Endodermal cell (in vitro differentiated cells): ENCODE results near the gene ROR1. TPM values are rescaled to one million over a fixed set of nuclear protein-coding genes. Genes with fewer than 3 reads are reported as not detected.

Experiments used
- DNase-seq: peaks from one replicate; pipeline ENCODE4 v3.0.0-alpha.2; 2017
- H3K27ac ChIP-seq: 2 replicates; pipeline ENCODE4 v1.5.1; 2013; ENCODE audit warnings: mild to moderate bottlenecking, low read depth, low read length, moderate library complexity
- H3K27me3 ChIP-seq: 2 replicates; pipeline ENCODE4 v1.6.1; 2013; ENCODE audit warnings: mild to moderate bottlenecking, low read length, moderate library complexity; ENCODE audit not compliant: insufficient read depth, control insufficient read depth, poor library complexity, severe bottlenecking
- H3K36me3 ChIP-seq: 2 replicates; pipeline ENCODE4 v1.7.0; 2013; ENCODE audit warnings: mild to moderate bottlenecking, low read length, moderate library complexity; ENCODE audit not compliant: control insufficient read depth, insufficient read depth
- H3K4me1 ChIP-seq: one replicate; pipeline ENCODE4 v1.7.0; 2013; ENCODE audit warnings: low read length; ENCODE audit not compliant: control insufficient read depth, insufficient read depth
- H3K4me3 ChIP-seq: 2 replicates; pipeline ENCODE4 v1.5.1; 2013; ENCODE audit warnings: mild to moderate bottlenecking, low read length, moderate library complexity
- H3K9ac ChIP-seq: 2 replicates; pipeline ENCODE4 v1.6.1; 2013; ENCODE audit warnings: mild to moderate bottlenecking, low read length, moderate library complexity; ENCODE audit not compliant: poor library complexity, severe bottlenecking; ENCODE audit errors: extremely low read depth
- H3K9me3 ChIP-seq: 2 replicates; pipeline ENCODE4 v1.6.1; 2013; ENCODE audit warnings: mild to moderate bottlenecking, low read length, moderate library complexity; ENCODE audit not compliant: control insufficient read depth
- H3K27ac Mint-ChIP-seq: 2 replicates; pipeline ENCODE4 v1.8.0; 2020; ENCODE audit warnings: mixed read lengths
- H3K27me3 Mint-ChIP-seq: 2 replicates; pipeline ENCODE4 v1.8.0; 2021; ENCODE audit warnings: mild to moderate bottlenecking, mixed read lengths; ENCODE audit not compliant: insufficient read depth
- H3K36me3 Mint-ChIP-seq: 2 replicates; pipeline ENCODE4 v1.8.0; 2020; ENCODE audit warnings: low read depth, mixed read lengths
- H3K4me1 Mint-ChIP-seq: 2 replicates; pipeline ENCODE4 v1.8.0; 2020; ENCODE audit warnings: mixed read lengths
- H3K4me3 Mint-ChIP-seq: 2 replicates; pipeline ENCODE4 v1.8.0; 2020; ENCODE audit warnings: mild to moderate bottlenecking, moderate library complexity, mixed read lengths
- H3K9me3 Mint-ChIP-seq: 2 replicates; pipeline ENCODE4 v1.8.0; 2020; ENCODE audit warnings: mild to moderate bottlenecking, mixed read lengths
- WGBS, 2 experiments: methylation state at CpG; one replicate each; pipeline versions ENCODE4 v1.1.5 to v1.1.7; 2013; ENCODE audit warnings: missing lambda C conversion rate in 2 of 2, mixed read lengths in 1 of 2; ENCODE audit not compliant: insufficient coverage in 1 of 2, insufficient read length in 1 of 2; 5-methylcytosine and 5-hydroxymethylcytosine counted together
- total RNA-seq, 2 donors: library from RNA; stranded (reverse); fragmentation: NEBNext Ultra II Directional in 1 of 2; extraction: Animal tissue kit (Norgen Biotek cat#: 25700) in 1 of 2; gene quantifications; 2 replicates in 1 of 2; 3 replicates in 1 of 2; pipeline ENCODE4 v1.2.1, GENCODE V29; 2021
- TF ChIP-seq, protein P1 (sequence below): fragments of 200-600 bp; sonication (generic); conservative IDR thresholded peaks from 2 replicates; pipeline ENCODE4 v1.5.0; 2021; ENCODE audit warnings: antibody characterized with exemption, mild to moderate bottlenecking

ROR1 gene
- total RNA-seq, 2 donors from 2014 or later = 77.4 to 77.9 TPM

DNA sequence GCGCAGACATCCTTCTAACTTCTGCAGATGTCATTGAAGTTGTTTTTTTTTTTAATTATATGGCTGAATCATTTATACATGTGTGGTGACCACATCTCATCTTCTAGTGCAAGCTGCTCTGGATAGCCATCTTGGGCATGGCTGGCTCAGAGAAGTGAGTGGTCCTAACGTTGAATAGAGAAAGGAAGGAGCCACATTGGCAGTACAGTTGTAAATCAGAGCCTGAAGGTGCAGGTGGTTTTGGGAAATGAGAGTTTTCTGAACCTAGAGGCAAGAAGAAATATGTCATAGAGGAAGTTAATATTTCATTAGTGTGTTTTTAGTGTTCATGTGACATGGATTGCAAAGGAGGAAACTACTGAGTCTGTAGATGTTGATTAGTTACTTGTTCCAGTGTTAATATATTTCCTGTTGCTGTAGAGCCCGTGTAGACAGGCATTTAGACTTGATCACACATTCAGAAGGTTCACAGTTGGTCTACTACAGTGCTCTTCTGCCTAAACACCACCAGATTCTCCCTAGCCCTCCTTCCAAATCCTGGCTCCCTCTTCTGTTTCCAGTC lies 163.7 kb downstream of the ROR1 start:
- Histone ChIP-seq H3K27me3 (no peaks in the 10 kb centered on the region), H3K9me3 (no peaks in the 10 kb centered on the region), H3K4me3 (no peak overlapping the region), H3K4me1 (no peaks in the 10 kb centered on the region), H3K36me3 (no peaks in the 10 kb centered on the region), H3K9ac (no peak overlapping the region), H3K27ac (no peak overlapping the region)
- Mint-ChIP-seq H3K27ac (no peak overlapping the region), H3K9me3 (no peaks in the 10 kb centered on the region), H3K36me3 (no peaks in the 10 kb centered on the region), H3K4me1 (peaks cover 4% of the 10 kb centered on the region), H3K4me3 (no peak overlapping the region), H3K27me3 (no peaks in the 10 kb centered on the region)
- TF ChIP-seq, protein P1, sequence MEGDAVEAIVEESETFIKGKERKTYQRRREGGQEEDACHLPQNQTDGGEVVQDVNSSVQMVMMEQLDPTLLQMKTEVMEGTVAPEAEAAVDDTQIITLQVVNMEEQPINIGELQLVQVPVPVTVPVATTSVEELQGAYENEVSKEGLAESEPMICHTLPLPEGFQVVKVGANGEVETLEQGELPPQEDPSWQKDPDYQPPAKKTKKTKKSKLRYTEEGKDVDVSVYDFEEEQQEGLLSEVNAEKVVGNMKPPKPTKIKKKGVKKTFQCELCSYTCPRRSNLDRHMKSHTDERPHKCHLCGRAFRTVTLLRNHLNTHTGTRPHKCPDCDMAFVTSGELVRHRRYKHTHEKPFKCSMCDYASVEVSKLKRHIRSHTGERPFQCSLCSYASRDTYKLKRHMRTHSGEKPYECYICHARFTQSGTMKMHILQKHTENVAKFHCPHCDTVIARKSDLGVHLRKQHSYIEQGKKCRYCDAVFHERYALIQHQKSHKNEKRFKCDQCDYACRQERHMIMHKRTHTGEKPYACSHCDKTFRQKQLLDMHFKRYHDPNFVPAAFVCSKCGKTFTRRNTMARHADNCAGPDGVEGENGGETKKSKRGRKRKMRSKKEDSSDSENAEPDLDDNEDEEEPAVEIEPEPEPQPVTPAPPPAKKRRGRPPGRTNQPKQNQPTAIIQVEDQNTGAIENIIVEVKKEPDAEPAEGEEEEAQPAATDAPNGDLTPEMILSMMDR = no peak
- whole genome bisulfite sequencing, 2 experiments = 80% methylated on average over 2 to 3 of the region's 3 CpGs
- DNase-seq = no peak

DNA sequence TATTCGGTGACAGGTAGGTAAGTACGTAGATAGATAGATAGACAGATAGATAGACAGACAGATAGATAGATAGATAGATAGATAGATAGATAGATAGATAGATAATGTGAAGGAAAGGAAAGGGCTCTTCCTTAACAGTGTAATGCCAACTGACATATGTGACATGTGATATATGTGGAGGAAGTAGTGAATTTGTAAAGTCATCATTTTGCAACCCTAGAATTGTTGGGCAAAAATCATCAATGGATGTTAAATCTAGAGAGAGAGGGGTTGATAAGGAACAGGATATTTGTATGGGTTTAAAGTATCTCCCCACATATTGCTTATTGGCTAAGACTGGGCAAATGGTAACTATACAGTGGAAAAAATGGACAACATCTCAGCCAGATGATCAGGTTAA lies 166.6 kb downstream of the ROR1 start:
- H3K27ac Mint-ChIP-seq = no peak overlapping the region
- 94 to 96% methylated on average over 2 of the region's 2 CpGs for WGBS, 2 experiments
- TF ChIP-seq, protein P1 = no peak
- Histone ChIP-seq H3K27me3 (no peaks in the 10 kb centered on the region), H3K4me1 (no peaks in the 10 kb centered on the region), H3K36me3 (no peaks in the 10 kb centered on the region), H3K4me3 (no peak overlapping the region), H3K27ac (no peak overlapping the region), H3K9me3 (no peaks in the 10 kb centered on the region), H3K9ac (no peak overlapping the region)
- H3K27me3 Mint-ChIP-seq = no peaks in the 10 kb centered on the region
- H3K9me3 Mint-ChIP-seq = no peaks in the 10 kb centered on the region
- H3K36me3 Mint-ChIP-seq = peaks cover 3% of the 10 kb centered on the region
- no peak overlapping the region for H3K4me3 Mint-ChIP-seq
- DNase-seq = no peak
- peaks cover 3% of the 10 kb centered on the region for H3K4me1 Mint-ChIP-seq

DNA sequence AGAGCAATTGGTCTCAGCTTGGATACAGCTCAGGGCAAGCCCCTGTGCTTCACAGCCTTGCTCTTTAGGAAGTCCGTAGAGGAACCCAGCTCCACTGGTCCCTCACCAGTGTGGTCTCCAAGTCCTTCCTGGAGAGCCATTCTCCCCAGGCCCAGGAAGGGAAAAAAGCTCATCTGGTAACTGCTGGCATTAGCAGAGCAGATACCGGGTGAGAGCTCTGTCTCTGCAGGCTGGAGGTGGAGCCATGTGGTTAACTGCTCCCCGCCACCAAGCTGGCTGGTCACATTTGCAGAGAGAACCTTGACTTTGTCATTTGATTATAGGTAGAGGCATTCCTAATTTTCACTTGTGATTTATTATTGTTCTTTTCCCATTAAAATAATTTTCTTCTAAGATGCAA lies 169.6 kb downstream of the ROR1 start:
- Mint-ChIP-seq H3K27ac (no peak overlapping the region), H3K9me3 (no peaks in the 10 kb centered on the region), H3K27me3 (no peaks in the 10 kb centered on the region), H3K4me3 (no peak overlapping the region), H3K36me3 (peaks cover 3% of the 10 kb centered on the region), H3K4me1 (peaks cover 3% of the 10 kb centered on the region)
- WGBS, 2 experiments = 70 to 88% methylated on average over 2 to 3 of the region's 3 CpGs
- H3K27ac ChIP-seq = no peak overlapping the region
- no peaks in the 10 kb centered on the region for H3K4me1 ChIP-seq
- DNase-seq = no peak
- H3K36me3 ChIP-seq = no peaks in the 10 kb centered on the region
- H3K4me3 ChIP-seq = no peak overlapping the region
- no peaks in the 10 kb centered on the region for H3K9me3 ChIP-seq
- no peak overlapping the region for H3K9ac ChIP-seq
- TF ChIP-seq, protein P1 = no peak
- H3K27me3 ChIP-seq = no peaks in the 10 kb centered on the region
